GM10266 (cell line): ENCODE data around the gene LY6G6F.

Experiments used
- DNase-seq: peaks from one replicate; pipeline ENCODE4 v3.0.0; 2012; ENCODE audit errors: extremely low spot score
- TF ChIP-seq, protein P1 (sequence below): IDR thresholded peaks from 2 replicates; pipeline ENCODE4 v1.5.1; 2012; ENCODE audit warnings: mild to moderate bottlenecking, low read depth; ENCODE audit not compliant: control insufficient read depth, insufficient read depth; ENCODE audit errors: missing control alignments

The LY6G6F gene

DNA sequence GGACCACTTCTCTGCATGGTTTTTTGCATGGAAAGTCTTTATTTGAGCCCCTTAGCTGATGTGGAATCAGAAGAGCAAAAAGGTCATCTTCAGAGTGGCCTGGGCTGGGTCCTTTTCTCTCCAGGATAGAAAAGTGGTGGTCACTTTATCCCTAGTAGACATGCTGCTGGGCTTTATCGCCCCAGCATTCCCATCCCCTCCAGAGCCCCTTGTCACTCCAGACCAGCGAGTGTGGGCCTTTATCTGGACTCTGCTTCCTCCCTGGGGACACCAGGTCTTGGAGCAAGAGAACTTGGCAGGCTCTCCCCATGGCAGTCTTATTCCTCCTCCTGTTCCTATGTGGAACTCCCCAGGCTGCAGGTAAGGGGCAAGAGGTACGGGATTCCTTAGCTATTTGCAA is at the start of gene LY6G6F:
Gene LY6G6F, plus strand, starts transcription at position 268 of the 400 bp plus-strand sequence. Its CDS starts 41 bp downstream, at position 309.
- TF ChIP-seq, protein P1, sequence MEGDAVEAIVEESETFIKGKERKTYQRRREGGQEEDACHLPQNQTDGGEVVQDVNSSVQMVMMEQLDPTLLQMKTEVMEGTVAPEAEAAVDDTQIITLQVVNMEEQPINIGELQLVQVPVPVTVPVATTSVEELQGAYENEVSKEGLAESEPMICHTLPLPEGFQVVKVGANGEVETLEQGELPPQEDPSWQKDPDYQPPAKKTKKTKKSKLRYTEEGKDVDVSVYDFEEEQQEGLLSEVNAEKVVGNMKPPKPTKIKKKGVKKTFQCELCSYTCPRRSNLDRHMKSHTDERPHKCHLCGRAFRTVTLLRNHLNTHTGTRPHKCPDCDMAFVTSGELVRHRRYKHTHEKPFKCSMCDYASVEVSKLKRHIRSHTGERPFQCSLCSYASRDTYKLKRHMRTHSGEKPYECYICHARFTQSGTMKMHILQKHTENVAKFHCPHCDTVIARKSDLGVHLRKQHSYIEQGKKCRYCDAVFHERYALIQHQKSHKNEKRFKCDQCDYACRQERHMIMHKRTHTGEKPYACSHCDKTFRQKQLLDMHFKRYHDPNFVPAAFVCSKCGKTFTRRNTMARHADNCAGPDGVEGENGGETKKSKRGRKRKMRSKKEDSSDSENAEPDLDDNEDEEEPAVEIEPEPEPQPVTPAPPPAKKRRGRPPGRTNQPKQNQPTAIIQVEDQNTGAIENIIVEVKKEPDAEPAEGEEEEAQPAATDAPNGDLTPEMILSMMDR: no peak
- no peak for DNase-seq

DNA sequence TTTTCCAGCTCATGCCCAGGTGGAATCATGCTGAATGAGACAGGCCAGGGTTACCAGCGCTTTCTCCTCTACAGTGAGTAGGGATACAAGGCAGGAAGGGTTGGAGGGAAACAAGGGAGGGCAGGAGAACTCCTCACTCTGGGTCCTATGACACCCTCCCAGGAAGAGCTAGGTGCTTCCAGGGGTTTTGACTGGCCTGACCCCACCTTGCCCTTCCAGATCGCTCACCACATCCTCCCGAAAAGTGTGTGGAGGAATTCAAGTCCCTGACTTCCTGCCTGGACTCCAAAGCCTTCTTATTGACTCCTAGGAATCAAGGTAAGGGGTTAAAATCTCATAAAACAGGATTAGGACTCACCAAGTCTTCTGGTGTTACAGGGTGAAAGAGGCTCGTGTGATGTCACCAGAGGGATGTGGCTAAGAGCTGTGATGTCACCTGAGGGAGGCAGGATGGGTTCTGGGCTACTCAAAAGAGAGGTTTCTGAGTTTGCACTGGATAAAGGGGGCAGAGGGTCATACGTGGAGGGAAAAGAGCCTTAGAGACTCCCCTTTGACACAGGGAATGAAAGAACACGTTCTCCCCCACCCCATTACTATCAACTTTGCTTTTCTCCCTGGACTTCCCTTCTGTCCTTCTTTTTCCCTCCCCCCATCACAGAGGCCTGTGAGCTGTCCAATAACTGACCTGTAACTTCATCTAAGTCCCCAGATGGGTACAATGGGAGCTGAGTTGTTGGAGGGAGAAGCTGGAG is 49.1 kb upstream of the LY6G6F start:
- TF ChIP-seq, protein P1: no peak
- no peak for DNase-seq

DNA sequence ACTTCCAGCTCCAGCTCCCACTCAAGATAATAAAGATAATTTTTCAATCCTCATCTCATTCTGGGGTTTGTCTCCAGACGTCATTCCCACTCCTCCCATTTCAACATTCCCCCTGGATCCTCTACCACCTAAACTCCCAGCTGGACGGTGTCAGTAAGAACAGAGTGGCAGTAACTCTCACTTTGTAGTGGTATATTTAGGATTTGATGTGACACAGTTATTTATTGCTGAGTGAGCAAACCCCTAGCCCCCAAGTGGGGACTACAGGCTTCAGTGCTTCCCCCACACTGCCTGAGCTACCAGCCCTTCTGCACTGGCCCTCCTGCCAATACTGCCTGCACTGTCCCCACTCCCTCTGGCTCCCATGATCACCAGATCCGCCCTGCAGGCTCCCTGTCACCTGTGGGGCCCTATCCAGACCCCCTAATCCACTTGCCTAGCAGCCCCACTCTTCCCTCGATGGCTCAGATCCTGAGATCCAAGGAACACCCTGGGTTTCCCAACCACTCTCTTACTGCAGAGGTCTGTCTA is 48.4 kb upstream of the LY6G6F start:
- no peak for DNase-seq
- TF ChIP-seq, protein P1: no peak

- no peak for DNase-seq
- TF ChIP-seq, protein P1: no peak
Observed at GRCh38 chr6:31658983-31659648, 47.5 kb upstream of the LY6G6F start.

DNA sequence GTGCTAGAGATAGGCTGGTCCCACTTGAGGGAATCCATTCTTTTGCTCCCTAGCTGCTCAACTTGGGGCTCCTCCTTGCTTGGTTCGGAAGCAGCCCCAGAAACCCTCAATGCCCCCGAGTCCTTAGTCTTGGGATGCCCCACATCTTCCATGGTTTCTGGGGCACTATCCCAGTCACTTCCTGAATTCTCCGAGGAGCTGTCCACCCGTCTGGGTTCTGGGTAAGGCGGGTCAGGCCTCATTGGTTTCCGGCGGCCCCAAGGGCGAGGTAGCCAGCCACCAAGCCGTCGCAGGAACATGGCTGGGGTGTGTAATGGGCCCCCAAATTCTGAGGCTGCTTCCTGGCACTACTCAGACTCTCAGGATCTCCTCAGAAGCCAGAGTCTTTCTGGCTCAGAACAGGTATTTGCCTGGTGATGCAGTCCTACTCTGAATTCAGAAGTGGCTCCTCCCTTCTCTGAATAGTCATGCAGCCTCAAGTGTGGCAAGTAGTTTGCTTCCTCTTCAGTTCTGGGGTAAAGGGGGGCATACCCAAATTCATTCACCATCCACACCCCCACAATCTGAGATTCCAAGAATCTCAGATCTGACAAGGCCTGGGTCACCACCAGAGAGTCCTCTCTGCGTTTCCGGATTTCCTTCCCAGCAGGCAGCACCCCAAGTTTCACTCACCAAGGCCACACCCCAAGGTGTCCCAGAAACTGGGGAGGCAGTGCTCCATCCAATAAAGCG is 46.9 kb upstream of the LY6G6F start:
- no peak for DNase-seq
- TF ChIP-seq, protein P1: no peak

DNA sequence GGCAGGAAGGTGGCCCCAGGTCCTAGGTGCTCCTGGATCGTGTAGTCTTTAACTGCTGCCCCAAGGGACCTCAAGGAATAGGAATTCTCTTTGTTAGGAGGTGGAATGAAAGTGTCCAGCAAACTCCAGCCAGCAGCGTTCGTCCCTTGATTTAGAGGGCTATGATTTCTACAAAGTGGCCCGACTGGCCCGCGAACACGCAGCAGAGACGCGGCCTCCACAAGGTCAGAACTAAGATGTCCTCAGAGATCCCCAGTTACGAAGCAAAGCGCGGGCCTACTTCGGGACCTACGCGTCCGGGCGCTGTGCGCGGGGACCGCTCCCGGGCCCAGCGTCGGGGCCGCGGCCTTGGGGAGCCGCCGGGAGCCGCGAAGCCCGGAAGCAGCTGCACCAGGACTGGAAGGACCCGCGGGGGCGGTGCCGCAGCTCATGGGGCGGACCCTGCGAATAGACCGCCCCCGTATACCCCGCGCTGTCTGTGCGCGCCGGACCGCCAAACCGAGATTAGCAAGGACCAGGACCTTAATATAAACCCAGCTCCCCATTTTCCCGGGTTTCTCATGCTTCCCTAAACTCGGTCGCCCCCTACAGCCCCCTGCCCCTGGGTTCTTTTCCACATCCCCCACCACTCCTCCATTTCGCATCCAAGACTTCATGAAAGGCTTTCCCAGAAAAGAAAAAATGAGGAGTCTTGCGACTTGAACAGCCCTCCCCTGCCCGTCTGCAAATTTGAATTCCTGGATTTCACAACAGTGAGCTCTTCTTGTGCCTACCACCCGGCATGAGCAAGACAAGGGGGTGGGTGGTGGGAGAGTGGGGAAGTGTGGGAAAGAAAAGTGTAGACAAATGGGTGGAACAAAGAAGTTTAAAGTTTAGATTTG is 46.0 kb upstream of the LY6G6F start, which contains the start of gene C6orf47:
Gene C6orf47, minus strand, starts transcription at position 398 of the 881 bp plus-strand sequence. CDS start 831 bp downstream, outside the sequence.
- peak; percentile 85 for DNase-seq
- TF ChIP-seq, protein P1: no peak
